ENCODE measurements around the gene GPRC5A. TPM values are rescaled to one million over a fixed set of nuclear protein-coding genes. Genes with fewer than 3 reads are reported as not detected.

Gene GPRC5A
- total RNA-seq, 1 experiment from 2014 or later, result 2.8 TPM

GRCh38 chr12:12896260-12896659 is 4.9 kb downstream of the GPRC5A start:
- no peaks in the 10 kb centered on the region for H3K9me3 ChIP-seq (replicated peaks)
- no peaks in the 10 kb centered on the region for H3K36me3 ChIP-seq
- no peak overlapping the region for H3K4me3 ChIP-seq
- H3K27ac ChIP-seq, result peak overlapping the region; percentile 23; the same call in 1 of the 2 replicates
- H3K4me1 ChIP-seq (replicated peaks), result peaks cover 47% of the 10 kb centered on the region
- no peaks in the 10 kb centered on the region for H3K27me3 ChIP-seq (replicated peaks)
- DNase-seq (ENCODE audit: low read depth in 1 of 2, low spot score in 2 of 2), result peak in 1 of 2 experiments; percentile 31

DNA sequence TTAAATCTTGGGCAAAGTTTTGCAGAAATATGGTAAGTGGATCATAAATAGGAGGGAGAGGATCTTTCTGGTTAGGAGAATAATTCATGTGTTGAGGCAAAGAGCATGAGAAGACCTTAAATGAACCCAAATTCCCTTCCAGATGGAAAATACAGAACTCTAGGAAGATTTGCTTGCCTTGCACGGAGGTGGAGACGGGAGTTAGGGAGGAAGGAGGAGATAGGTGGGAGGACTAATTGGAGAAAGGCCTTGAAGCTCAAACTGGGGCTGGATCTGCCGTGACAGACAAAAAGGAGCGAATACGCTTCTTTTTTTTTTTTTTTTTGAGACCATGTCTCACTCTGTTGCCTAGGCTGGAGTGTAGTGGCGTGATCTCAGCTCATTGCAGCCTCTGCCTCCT is 5.9 kb downstream of the GPRC5A start:
- no peak overlapping the region for H3K4me3 ChIP-seq
- no peak for DNase-seq (ENCODE audit: low read depth in 1 of 2, low spot score in 2 of 2)

GRCh38 chr12:12898136-12898717 is 6.9 kb downstream of the GPRC5A start:
- Histone ChIP-seq H3K9me3 (replicated peaks) (no peaks in the 10 kb centered on the region), H3K4me3 (no peak overlapping the region), H3K36me3 (no peaks in the 10 kb centered on the region), H3K27me3 (replicated peaks) (no peaks in the 10 kb centered on the region), H3K4me1 (replicated peaks) (peaks cover 50% of the 10 kb centered on the region), H3K27ac (no peak overlapping the region)
- DNase-seq (ENCODE audit: low read depth in 1 of 2, low spot score in 2 of 2), result no peak

More for the DNA sequence above, 5.9 kb downstream of the GPRC5A start:
- H3K27me3 ChIP-seq (replicated peaks), result no peaks in the 10 kb centered on the region
- peaks cover 49% of the 10 kb centered on the region for H3K4me1 ChIP-seq (replicated peaks)
- no peaks in the 10 kb centered on the region for H3K36me3 ChIP-seq
- no peak overlapping the region for H3K27ac ChIP-seq
- no peaks in the 10 kb centered on the region for H3K9me3 ChIP-seq (replicated peaks)

DNA sequence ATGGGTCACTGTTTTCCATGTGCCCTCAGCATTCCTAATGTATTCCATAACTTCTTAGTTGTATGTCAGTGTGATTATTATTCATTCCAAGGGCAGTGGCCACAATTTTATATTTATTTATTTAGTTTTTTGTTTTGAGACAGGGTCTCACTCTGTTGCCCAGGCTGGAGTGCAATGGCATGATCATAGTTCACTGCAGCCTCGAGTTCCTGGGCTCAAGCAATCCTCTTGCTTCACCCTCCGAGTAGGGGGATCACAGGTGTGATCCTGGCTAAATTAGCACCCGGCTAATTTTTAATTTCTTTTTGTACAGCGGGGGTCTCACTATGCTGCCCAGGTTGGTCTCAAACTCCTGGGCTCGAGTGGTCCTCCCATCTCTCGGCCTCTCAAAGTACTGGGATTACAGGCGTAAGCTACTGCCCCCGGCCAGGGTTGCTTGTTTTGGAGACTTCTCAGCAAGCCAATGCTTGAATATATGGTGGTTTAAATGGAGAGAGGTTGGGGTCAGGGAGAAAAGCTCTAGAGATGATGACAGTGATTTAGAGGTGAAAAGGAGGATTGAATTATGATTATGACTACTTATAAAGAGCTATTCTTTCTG is 7.6 kb downstream of the GPRC5A start:
- H3K4me1 ChIP-seq (replicated peaks), result peaks cover 50% of the 10 kb centered on the region
- H3K4me3 ChIP-seq, result no peak overlapping the region
- DNase-seq (ENCODE audit: low read depth in 1 of 2, low spot score in 2 of 2), result no peak
- no peaks in the 10 kb centered on the region for H3K36me3 ChIP-seq
- peak overlapping the region; percentile 48 for H3K27ac ChIP-seq
- no peaks in the 10 kb centered on the region for H3K9me3 ChIP-seq (replicated peaks)
- no peaks in the 10 kb centered on the region for H3K27me3 ChIP-seq (replicated peaks)

GRCh38 chr12:12899530-12900380 is 8.4 kb downstream of the GPRC5A start:
- Histone ChIP-seq H3K4me3 (no peak overlapping the region), H3K36me3 (no peaks in the 10 kb centered on the region), H3K9me3 (replicated peaks) (no peaks in the 10 kb centered on the region), H3K27me3 (replicated peaks) (no peaks in the 10 kb centered on the region), H3K27ac (peak overlapping the region; percentile 48), H3K4me1 (replicated peaks) (peaks cover 50% of the 10 kb centered on the region)
- DNase-seq (ENCODE audit: low read depth in 1 of 2, low spot score in 2 of 2), result peak; percentile 75 to 78

GRCh38 chr12:12900786-12901157 is 9.4 kb downstream of the GPRC5A start:
- Histone ChIP-seq H3K27me3 (replicated peaks) (no peaks in the 10 kb centered on the region), H3K36me3 (no peaks in the 10 kb centered on the region), H3K27ac (peak overlapping the region; percentile 48; the same call in 1 of the 2 replicates), H3K4me3 (no peak overlapping the region), H3K9me3 (replicated peaks) (no peaks in the 10 kb centered on the region), H3K4me1 (replicated peaks) (peaks cover 50% of the 10 kb centered on the region)
- peak in 1 of 2 experiments; percentile 54 for DNase-seq (ENCODE audit: low read depth in 1 of 2, low spot score in 2 of 2)

DNA sequence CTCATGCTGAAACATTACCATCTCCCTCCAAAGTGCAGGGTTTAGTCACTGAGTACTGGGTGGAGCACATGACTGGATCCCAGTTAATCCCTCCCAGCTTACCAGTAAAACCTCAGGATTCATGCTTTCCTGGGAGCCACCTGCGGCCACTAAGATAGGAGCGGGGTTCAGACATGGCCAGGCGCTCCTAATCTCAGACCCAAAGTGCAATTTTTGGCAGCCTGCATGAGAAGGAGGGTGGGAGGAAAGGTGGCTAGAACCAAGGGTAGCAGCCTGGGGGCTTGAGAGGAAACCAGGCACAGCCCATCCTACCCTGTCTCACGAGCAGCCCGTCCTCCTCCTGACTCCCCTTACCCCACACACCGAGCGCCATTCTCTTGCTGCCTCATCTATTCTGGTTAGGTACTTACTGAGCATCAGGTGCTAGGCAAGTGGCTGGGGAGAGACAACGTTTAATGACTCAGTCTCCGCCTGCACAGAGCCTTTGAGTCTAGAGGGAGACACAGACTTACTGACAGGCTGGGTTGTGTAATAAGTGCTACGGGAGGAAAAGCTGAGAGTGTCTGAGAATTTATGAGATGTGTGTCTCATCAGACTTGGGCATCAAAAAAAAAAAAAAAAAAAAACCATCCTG is 9.9 kb downstream of the GPRC5A start:
- Histone ChIP-seq H3K27ac (no peak overlapping the region), H3K4me3 (no peak overlapping the region), H3K27me3 (replicated peaks) (no peaks in the 10 kb centered on the region), H3K9me3 (replicated peaks) (no peaks in the 10 kb centered on the region), H3K4me1 (replicated peaks) (peaks cover 46% of the 10 kb centered on the region), H3K36me3 (no peaks in the 10 kb centered on the region)
- peak; percentile 52 to 55 for DNase-seq (ENCODE audit: low read depth in 1 of 2, low spot score in 2 of 2)

DNA sequence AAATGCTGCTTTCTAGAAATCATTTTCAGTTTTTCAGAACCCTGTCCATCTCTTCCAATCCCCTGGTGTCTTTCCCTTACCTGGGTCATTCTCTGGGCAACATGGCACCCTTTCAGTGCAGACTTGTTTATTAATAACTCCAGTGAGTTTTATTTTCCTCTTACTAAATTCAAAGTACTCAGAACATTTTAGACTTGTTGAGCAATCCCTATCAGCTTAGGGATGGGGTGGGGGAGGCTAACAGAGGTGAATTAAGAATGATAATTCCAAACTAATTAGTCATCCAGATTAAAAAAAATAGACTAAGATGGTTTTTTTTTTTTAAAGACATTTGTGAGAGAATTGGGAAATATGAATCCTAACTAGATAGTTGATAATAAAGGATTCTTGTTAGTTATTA is 10.7 kb downstream of the GPRC5A start:
- Histone ChIP-seq H3K36me3 (no peaks in the 10 kb centered on the region), H3K27ac (peak overlapping the region; percentile 56), H3K4me1 (replicated peaks) (peaks cover 41% of the 10 kb centered on the region), H3K9me3 (replicated peaks) (no peaks in the 10 kb centered on the region), H3K4me3 (no peak overlapping the region), H3K27me3 (replicated peaks) (no peaks in the 10 kb centered on the region)
- peak in 1 of 2 experiments; percentile 22 for DNase-seq (ENCODE audit: low read depth in 1 of 2, low spot score in 2 of 2)

DNA sequence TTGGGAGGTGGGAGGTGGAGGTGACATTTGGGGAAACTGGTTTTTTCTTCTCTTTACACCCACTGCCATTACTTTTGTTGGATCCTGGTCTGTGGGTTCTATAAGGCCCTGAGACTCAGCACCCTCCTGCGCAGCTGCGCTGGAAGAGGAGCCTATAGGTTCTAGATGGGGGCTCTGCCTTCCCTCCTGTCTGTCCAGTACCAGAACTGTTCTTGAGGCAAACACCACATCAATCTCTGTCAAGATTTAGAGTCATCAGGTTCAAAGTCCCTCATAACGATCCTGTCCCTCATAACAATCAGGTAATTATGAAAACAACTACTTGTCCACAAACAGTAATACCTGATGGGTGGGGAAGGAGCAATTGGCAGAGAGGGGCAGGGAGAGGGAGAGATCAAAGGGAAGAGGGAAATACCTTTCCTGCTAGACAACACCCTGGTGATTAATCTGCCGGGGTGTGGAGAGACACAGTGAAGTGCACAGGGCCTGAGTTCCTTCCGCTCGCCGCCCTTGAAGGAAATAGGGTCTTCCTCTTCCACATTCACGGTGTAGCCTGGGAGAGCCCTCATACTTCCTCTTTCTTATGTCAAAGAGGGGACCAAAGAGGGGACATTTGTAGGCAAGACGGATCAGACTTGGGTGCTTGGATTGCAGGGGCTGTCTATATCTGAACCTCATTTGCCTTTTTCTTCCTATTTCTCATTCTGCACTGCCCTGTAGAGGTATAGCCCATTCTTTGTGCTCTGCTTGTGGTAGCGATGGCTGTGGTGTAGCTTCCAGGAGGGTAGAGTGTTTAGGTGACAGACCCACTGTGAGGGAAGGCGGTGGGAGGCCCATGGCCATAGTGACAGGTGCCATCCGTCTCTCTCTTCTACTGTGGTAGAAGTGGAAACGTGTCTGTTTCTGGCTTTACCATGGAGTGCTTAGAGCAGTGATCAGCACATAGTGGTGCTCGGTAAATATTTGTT is 12.6 kb downstream of the GPRC5A start:
- H3K4me3 ChIP-seq, result no peak overlapping the region
- H3K27me3 ChIP-seq (replicated peaks), result no peaks in the 10 kb centered on the region
- no peaks in the 10 kb centered on the region for H3K9me3 ChIP-seq (replicated peaks)
- H3K4me1 ChIP-seq (replicated peaks), result peaks cover 37% of the 10 kb centered on the region
- H3K27ac ChIP-seq, result no peak overlapping the region
- no peak for DNase-seq (ENCODE audit: low read depth in 1 of 2, low spot score in 2 of 2)
- H3K36me3 ChIP-seq, result no peaks in the 10 kb centered on the region

- H3K27me3 ChIP-seq (replicated peaks), result no peaks in the 10 kb centered on the region
- DNase-seq (ENCODE audit: low read depth in 1 of 2, low spot score in 2 of 2), result no peak
- no peak overlapping the region for H3K4me3 ChIP-seq
- H3K9me3 ChIP-seq (replicated peaks), result no peaks in the 10 kb centered on the region
- peaks cover 3% of the 10 kb centered on the region; the same call in 1 of the 2 replicates for H3K36me3 ChIP-seq
- no peak overlapping the region for H3K27ac ChIP-seq
- peaks cover under 1% of the 10 kb centered on the region; the same call in 1 of the 2 replicates for H3K4me1 ChIP-seq (replicated peaks)
Measured at GRCh38 chr12:12907552-12907951, 16.2 kb downstream of the GPRC5A start.

- peaks cover 3% of the 10 kb centered on the region; the same call in 1 of the 2 replicates for H3K36me3 ChIP-seq
- no peaks in the 10 kb centered on the region for H3K4me1 ChIP-seq (replicated peaks)
- H3K4me3 ChIP-seq, result no peak overlapping the region
- H3K27me3 ChIP-seq (replicated peaks), result no peaks in the 10 kb centered on the region
- DNase-seq (ENCODE audit: low read depth in 1 of 2, low spot score in 2 of 2), result no peak
- H3K27ac ChIP-seq, result no peak overlapping the region
- no peaks in the 10 kb centered on the region for H3K9me3 ChIP-seq (replicated peaks)
Measured at GRCh38 chr12:12908252-12908651, 16.9 kb downstream of the GPRC5A start.

DNA sequence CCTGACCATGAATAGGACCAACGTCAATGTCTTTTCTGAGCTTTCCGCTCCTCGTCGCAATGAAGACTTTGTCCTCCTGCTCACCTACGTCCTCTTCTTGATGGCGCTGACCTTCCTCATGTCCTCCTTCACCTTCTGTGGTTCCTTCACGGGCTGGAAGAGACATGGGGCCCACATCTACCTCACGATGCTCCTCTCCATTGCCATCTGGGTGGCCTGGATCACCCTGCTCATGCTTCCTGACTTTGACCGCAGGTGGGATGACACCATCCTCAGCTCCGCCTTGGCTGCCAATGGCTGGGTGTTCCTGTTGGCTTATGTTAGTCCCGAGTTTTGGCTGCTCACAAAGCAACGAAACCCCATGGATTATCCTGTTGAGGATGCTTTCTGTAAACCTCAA is 17.3 kb downstream of the GPRC5A start:
- no peak overlapping the region for H3K4me3 ChIP-seq
- H3K9me3 ChIP-seq (replicated peaks), result no peaks in the 10 kb centered on the region
- no peaks in the 10 kb centered on the region for H3K4me1 ChIP-seq (replicated peaks)
- DNase-seq (ENCODE audit: low read depth in 1 of 2, low spot score in 2 of 2), result no peak
- no peak overlapping the region for H3K27ac ChIP-seq
- no peaks in the 10 kb centered on the region for H3K27me3 ChIP-seq (replicated peaks)
- H3K36me3 ChIP-seq, result peaks cover 3% of the 10 kb centered on the region; the same call in 1 of the 2 replicates

Measured in SJSA1 (cell line).